ENCODE results near the gene TNNT2. TPM values are rescaled to one million over a fixed set of nuclear protein-coding genes. Genes with fewer than 3 reads are reported as not detected.

The TNNT2 gene
- total RNA-seq, 1 donor = not detected

GRCh38 chr1:201403359-201403758 is 25.9 kb upstream of the TNNT2 start:
- no peaks in the 10 kb centered on the region for H3K79me2 ChIP-seq (ENCODE audit: insufficient read depth, low read length)
- TF ChIP-seq, protein P1, sequence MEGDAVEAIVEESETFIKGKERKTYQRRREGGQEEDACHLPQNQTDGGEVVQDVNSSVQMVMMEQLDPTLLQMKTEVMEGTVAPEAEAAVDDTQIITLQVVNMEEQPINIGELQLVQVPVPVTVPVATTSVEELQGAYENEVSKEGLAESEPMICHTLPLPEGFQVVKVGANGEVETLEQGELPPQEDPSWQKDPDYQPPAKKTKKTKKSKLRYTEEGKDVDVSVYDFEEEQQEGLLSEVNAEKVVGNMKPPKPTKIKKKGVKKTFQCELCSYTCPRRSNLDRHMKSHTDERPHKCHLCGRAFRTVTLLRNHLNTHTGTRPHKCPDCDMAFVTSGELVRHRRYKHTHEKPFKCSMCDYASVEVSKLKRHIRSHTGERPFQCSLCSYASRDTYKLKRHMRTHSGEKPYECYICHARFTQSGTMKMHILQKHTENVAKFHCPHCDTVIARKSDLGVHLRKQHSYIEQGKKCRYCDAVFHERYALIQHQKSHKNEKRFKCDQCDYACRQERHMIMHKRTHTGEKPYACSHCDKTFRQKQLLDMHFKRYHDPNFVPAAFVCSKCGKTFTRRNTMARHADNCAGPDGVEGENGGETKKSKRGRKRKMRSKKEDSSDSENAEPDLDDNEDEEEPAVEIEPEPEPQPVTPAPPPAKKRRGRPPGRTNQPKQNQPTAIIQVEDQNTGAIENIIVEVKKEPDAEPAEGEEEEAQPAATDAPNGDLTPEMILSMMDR (IDR thresholded peaks at IDR 0.05; ENCODE audit: extremely low read depth, low read depth, low read length) = no peak
- H3K36me3 ChIP-seq (ENCODE audit: insufficient read depth, low read length) = no peaks in the 10 kb centered on the region
- no peaks in the 10 kb centered on the region for H4K20me1 ChIP-seq (ENCODE audit: insufficient read depth, low read length)
- peaks cover 58% of the 10 kb centered on the region for H3K27me3 ChIP-seq (ENCODE audit: insufficient read depth, low read length)
- no peak overlapping the region for H3K4me3 ChIP-seq (ENCODE audit: insufficient read depth, low read length)
- no peaks in the 10 kb centered on the region for H3K9me3 ChIP-seq (ENCODE audit: low read depth, low read length)
- H3K4me2 ChIP-seq (ENCODE audit: insufficient read depth, low read length) = no peak overlapping the region
- peak; percentile 38 for DNase-seq (ENCODE audit: insufficient read length, low spot score, missing footprints)
- no peak overlapping the region for H3K27ac ChIP-seq (ENCODE audit: low read depth, low read length)
- H3K4me1 ChIP-seq (ENCODE audit: insufficient read depth, low read length) = no peaks in the 10 kb centered on the region
- H2AFZ ChIP-seq (ENCODE audit: low read length) = no peak overlapping the region

DNA sequence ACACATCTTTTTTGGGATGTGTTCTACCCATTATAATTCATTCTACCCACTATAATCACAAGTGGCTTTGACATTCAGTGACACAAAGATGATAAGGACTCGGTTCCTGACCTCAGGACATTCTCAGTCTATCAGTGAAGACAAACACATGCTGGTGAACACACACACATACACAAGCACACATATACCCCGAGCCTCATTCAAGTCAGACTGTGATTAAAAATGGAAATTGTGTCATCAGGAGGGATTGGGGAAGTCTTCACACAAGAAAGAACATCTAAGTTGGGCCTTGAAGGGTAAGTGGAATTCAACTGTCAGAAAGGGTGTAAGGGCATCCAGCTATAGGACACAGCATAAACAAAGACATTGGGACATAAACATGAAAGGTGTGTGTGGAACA is 24.2 kb upstream of the TNNT2 start:
- peaks cover 66% of the 10 kb centered on the region for H3K27me3 ChIP-seq (ENCODE audit: insufficient read depth, low read length)
- TF ChIP-seq, protein P1 (IDR thresholded peaks at IDR 0.05; ENCODE audit: extremely low read depth, low read depth, low read length) = no peak
- peak; percentile 67 for DNase-seq (ENCODE audit: insufficient read length, low spot score, missing footprints)

GRCh38 chr1:201400852-201401230 is 23.4 kb upstream of the TNNT2 start:
- Histone ChIP-seq H3K27ac (ENCODE audit: low read depth, low read length) (no peak overlapping the region), H4K20me1 (ENCODE audit: insufficient read depth, low read length) (no peaks in the 10 kb centered on the region), H3K27me3 (ENCODE audit: insufficient read depth, low read length) (peaks cover 69% of the 10 kb centered on the region), H2AFZ (ENCODE audit: low read length) (no peak overlapping the region), H3K4me2 (ENCODE audit: insufficient read depth, low read length) (no peak overlapping the region), H3K79me2 (ENCODE audit: insufficient read depth, low read length) (no peaks in the 10 kb centered on the region), H3K4me1 (ENCODE audit: insufficient read depth, low read length) (no peaks in the 10 kb centered on the region), H3K4me3 (ENCODE audit: insufficient read depth, low read length) (no peak overlapping the region), H3K9me3 (ENCODE audit: low read depth, low read length) (no peaks in the 10 kb centered on the region), H3K36me3 (ENCODE audit: insufficient read depth, low read length) (no peaks in the 10 kb centered on the region)
- TF ChIP-seq, protein P1 (IDR thresholded peaks at IDR 0.05; ENCODE audit: extremely low read depth, low read depth, low read length) = no peak
- DNase-seq (ENCODE audit: insufficient read length, low spot score, missing footprints) = peak; percentile 54

More for the DNA sequence above, 24.2 kb upstream of the TNNT2 start:
- Histone ChIP-seq H4K20me1 (ENCODE audit: insufficient read depth, low read length) (no peaks in the 10 kb centered on the region), H3K4me1 (ENCODE audit: insufficient read depth, low read length) (no peaks in the 10 kb centered on the region), H3K79me2 (ENCODE audit: insufficient read depth, low read length) (no peaks in the 10 kb centered on the region), H2AFZ (ENCODE audit: low read length) (no peak overlapping the region), H3K27ac (ENCODE audit: low read depth, low read length) (no peak overlapping the region), H3K4me3 (ENCODE audit: insufficient read depth, low read length) (no peak overlapping the region), H3K4me2 (ENCODE audit: insufficient read depth, low read length) (no peak overlapping the region), H3K9me3 (ENCODE audit: low read depth, low read length) (no peaks in the 10 kb centered on the region), H3K36me3 (ENCODE audit: insufficient read depth, low read length) (no peaks in the 10 kb centered on the region)

DNA sequence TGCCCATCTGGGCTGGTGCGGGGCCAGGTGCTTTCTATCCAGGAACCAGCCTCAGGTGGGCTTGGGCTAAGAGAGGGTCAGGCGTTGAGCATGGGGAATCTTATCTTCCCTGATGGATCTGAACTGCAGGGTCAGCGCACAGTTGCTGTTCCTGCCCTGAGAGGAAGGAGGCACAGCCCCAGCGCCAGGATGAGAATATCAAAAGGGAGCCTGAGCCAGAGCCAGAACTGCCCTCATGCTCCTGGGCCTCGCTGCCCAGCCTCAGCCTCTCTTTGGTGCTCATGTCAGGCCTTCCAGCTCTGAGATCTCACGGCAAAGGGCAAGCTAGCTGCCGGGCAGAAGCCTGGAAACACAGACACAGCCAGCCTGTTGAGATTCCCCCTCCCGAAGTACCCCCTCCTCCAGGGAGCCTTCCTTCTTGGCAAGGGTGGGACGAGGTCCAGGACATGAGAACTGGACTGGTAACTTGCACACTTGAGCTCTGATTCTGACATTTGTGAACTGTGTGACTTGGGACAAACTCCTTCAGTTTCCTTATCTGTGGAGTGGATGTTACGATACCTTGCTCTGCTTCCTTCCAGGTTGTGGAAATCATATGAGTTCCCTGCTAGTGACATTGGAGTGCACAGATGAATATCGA is 22.9 kb upstream of the TNNT2 start:
- Histone ChIP-seq H3K4me2 (ENCODE audit: insufficient read depth, low read length) (no peak overlapping the region), H3K36me3 (ENCODE audit: insufficient read depth, low read length) (no peaks in the 10 kb centered on the region), H4K20me1 (ENCODE audit: insufficient read depth, low read length) (no peaks in the 10 kb centered on the region), H3K9me3 (ENCODE audit: low read depth, low read length) (no peaks in the 10 kb centered on the region), H2AFZ (ENCODE audit: low read length) (no peak overlapping the region), H3K79me2 (ENCODE audit: insufficient read depth, low read length) (no peaks in the 10 kb centered on the region), H3K4me1 (ENCODE audit: insufficient read depth, low read length) (no peaks in the 10 kb centered on the region), H3K4me3 (ENCODE audit: insufficient read depth, low read length) (no peak overlapping the region), H3K27ac (ENCODE audit: low read depth, low read length) (no peak overlapping the region), H3K27me3 (ENCODE audit: insufficient read depth, low read length) (peaks cover 72% of the 10 kb centered on the region)
- peak; percentile 48 for DNase-seq (ENCODE audit: insufficient read length, low spot score, missing footprints)
- TF ChIP-seq, protein P1 (IDR thresholded peaks at IDR 0.05; ENCODE audit: extremely low read depth, low read depth, low read length) = no peak
